Neural progenitor cell (in vitro differentiated cells): Measurements from ENCODE around the gene AQP1. TPM values are rescaled to one million over a fixed set of nuclear protein-coding genes. Genes with fewer than 3 reads are reported as not detected.
A peak's percentile ranks its signal among the peaks of the same experiment; 100 is the strongest.

Experiments used
- DNase-seq: peaks from one replicate; pipeline ENCODE4 v3.0.0-alpha.2; 2016; ENCODE audit warnings: low spot score
- H2AFZ ChIP-seq: fragments of 200-600 bp; sonication (generic); replicated peaks from 2 replicates; pipeline ENCODE4 v1.6.1; 2016; ENCODE audit warnings: antibody characterized with exemption
- H3F3A ChIP-seq: fragments of 200-600 bp; sonication (generic); 2 replicates; pipeline ENCODE4 v1.6.1; 2016; ENCODE audit warnings: antibody characterized with exemption, low read depth
- H3K27ac ChIP-seq: fragments of 200-600 bp; sonication (generic); 2 replicates; pipeline ENCODE4 v1.5.1; 2016; ENCODE audit warnings: mild to moderate bottlenecking
- H3K27me3 ChIP-seq: fragments of 200-600 bp; sonication (generic); 2 replicates; pipeline ENCODE4 v1.6.1; 2016; ENCODE audit warnings: mild to moderate bottlenecking, moderate library complexity
- H3K36me3 ChIP-seq: fragments of 200-600 bp; sonication (generic); 2 replicates; pipeline ENCODE4 v1.5.1; 2016
- H3K4me1 ChIP-seq: fragments of 200-600 bp; sonication (generic); 2 replicates; pipeline ENCODE4 v1.6.1; 2016; ENCODE audit warnings: mixed run types
- H3K4me2 ChIP-seq: fragments of 200-600 bp; sonication (generic); 2 replicates; pipeline ENCODE4 v1.6.1; 2016
- H3K4me3 ChIP-seq: fragments of 200-600 bp; sonication (generic); 2 replicates; pipeline ENCODE4 v1.5.1; 2016
- H3K79me2 ChIP-seq: fragments of 200-600 bp; sonication (generic); 2 replicates; pipeline ENCODE4 v1.6.1; 2016; ENCODE audit warnings: low read depth
- H3K9ac ChIP-seq: fragments of 200-600 bp; sonication (generic); 2 replicates; pipeline ENCODE4 v1.6.1; 2016
- H3K9me3 ChIP-seq: fragments of 200-600 bp; sonication (generic); 2 replicates; pipeline ENCODE4 v1.5.1; 2016; ENCODE audit warnings: low read depth
- H4K20me1 ChIP-seq: fragments of 200-600 bp; sonication (generic); 2 replicates; pipeline ENCODE4 v1.6.1; 2016; ENCODE audit warnings: low read depth
- H3K27ac Mint-ChIP-seq: 3 replicates; pipeline ENCODE4 v1.8.0; 2021; ENCODE audit warnings: mixed read lengths
- H3K27me3 Mint-ChIP-seq: 2 replicates; pipeline ENCODE4 v1.8.0; 2022; ENCODE audit warnings: low read depth, mild to moderate bottlenecking, inconsistent platforms, moderate library complexity, mixed read lengths; ENCODE audit not compliant: insufficient read depth
- H3K36me3 Mint-ChIP-seq: 3 replicates; pipeline ENCODE4 v1.8.0; 2021; ENCODE audit warnings: mixed read lengths
- H3K4me1 Mint-ChIP-seq: 3 replicates; pipeline ENCODE4 v1.8.0; 2021; ENCODE audit warnings: mixed read lengths
- H3K4me3 Mint-ChIP-seq: 3 replicates; pipeline ENCODE4 v1.8.0; 2021; ENCODE audit warnings: mild to moderate bottlenecking, moderate library complexity, mixed read lengths
- H3K9me3 Mint-ChIP-seq: 3 replicates; pipeline ENCODE4 v1.8.0; 2020; ENCODE audit warnings: mixed read lengths
- EZH2 ChIP-seq: fragments of 200-600 bp; sonication (generic); IDR thresholded peaks from 2 replicates; pipeline ENCODE4 v1.6.1; 2017; ENCODE audit warnings: antibody characterized with exemption, mild to moderate bottlenecking, moderate library complexity
- EZH2phosphoT487 ChIP-seq: fragments of 200-600 bp; sonication (generic); IDR thresholded peaks from 2 replicates; pipeline ENCODE4 v1.6.1; 2017; ENCODE audit warnings: antibody characterized with exemption
- total RNA-seq: library from RNA; depleted of rRNA; stranded (reverse); fragments of >200 nt; gene quantifications from 2 replicates; pipeline ENCODE4 v1.2.3, GENCODE V29; 2015; ENCODE audit warnings: low replicate concordance
- TF ChIP-seq, protein P1 (sequence below): fragments of 200-600 bp; sonication (generic); IDR thresholded peaks from 2 replicates; pipeline ENCODE4 v1.5.1; 2017; ENCODE audit warnings: antibody characterized with exemption, mild to moderate bottlenecking

The AQP1 gene
- total RNA-seq, 1 donor from 2014 or later: not detected

DNA sequence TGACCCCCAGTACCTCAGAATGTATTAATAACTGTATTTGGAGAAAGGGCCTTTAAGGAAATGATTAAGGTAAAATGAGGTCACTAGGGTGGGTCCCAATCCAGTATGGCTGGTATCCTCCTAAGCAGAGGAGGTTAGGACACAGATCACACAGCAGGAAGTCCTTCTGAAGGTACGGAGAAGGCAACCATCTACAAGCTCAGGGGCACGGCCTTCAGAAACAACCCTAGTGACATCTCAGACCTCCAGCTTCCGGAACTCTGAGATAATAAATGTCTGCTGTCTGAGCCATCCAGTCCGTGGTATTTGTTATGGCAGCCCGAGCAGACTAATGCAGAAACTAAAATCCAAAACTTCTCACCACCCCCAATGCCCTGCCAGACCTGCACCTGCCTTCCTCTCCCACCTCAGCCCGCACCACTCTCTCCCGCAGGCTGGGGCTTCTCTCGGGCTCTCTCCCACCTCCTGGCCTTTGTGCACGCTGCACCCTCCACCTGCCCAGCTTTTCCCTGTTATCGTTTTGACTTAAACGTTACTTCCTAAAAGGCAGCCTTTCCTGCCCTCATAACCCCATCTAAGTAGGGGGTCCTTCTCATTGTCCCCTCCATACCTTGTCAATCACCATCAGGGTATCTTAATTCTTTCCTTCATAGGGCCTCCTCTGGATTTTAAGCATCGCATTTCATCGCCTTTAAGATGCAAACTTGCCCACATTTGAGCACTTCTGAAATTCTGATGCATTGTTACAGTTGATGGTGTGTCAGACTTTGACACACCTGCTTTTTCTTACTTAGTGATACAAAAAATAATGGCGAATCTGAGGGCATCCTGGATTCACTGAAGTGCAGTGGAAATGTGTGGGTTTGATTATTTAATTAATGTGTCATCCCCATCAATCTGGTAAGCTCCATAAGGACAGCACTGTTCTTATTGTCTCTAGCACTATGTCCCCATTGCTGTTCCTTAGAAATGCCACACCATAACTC lies 32.2 kb upstream of the AQP1 start:
- no peak overlapping the region for H2AFZ ChIP-seq
- peak overlapping the region; percentile 53 for H3K4me2 ChIP-seq
- no peak overlapping the region for H3K9ac ChIP-seq
- no peaks in the 10 kb centered on the region for H3K27me3 ChIP-seq
- no peaks in the 10 kb centered on the region for H4K20me1 ChIP-seq
- Mint-ChIP-seq H3K4me1 (peaks cover 49% of the 10 kb centered on the region), H3K36me3 (peaks cover 6% of the 10 kb centered on the region), H3K4me3 (no peak overlapping the region), H3K27ac (peak overlapping the region; percentile 91), H3K9me3 (no peaks in the 10 kb centered on the region), H3K27me3 (peaks cover 12% of the 10 kb centered on the region)
- no peaks in the 10 kb centered on the region for H3K36me3 ChIP-seq
- H3K9me3 ChIP-seq: no peaks in the 10 kb centered on the region
- no peak overlapping the region for H3K27ac ChIP-seq
- no peak for TF ChIP-seq EZH2phosphoT487
- TF ChIP-seq, protein P1, sequence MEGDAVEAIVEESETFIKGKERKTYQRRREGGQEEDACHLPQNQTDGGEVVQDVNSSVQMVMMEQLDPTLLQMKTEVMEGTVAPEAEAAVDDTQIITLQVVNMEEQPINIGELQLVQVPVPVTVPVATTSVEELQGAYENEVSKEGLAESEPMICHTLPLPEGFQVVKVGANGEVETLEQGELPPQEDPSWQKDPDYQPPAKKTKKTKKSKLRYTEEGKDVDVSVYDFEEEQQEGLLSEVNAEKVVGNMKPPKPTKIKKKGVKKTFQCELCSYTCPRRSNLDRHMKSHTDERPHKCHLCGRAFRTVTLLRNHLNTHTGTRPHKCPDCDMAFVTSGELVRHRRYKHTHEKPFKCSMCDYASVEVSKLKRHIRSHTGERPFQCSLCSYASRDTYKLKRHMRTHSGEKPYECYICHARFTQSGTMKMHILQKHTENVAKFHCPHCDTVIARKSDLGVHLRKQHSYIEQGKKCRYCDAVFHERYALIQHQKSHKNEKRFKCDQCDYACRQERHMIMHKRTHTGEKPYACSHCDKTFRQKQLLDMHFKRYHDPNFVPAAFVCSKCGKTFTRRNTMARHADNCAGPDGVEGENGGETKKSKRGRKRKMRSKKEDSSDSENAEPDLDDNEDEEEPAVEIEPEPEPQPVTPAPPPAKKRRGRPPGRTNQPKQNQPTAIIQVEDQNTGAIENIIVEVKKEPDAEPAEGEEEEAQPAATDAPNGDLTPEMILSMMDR: no peak
- TF ChIP-seq EZH2: no peak
- DNase-seq: peak; percentile 32
- peaks cover 41% of the 10 kb centered on the region for H3K4me1 ChIP-seq
- no peaks in the 10 kb centered on the region for H3K79me2 ChIP-seq
- H3F3A ChIP-seq: peaks cover 23% of the 10 kb centered on the region
- no peak overlapping the region for H3K4me3 ChIP-seq

DNA sequence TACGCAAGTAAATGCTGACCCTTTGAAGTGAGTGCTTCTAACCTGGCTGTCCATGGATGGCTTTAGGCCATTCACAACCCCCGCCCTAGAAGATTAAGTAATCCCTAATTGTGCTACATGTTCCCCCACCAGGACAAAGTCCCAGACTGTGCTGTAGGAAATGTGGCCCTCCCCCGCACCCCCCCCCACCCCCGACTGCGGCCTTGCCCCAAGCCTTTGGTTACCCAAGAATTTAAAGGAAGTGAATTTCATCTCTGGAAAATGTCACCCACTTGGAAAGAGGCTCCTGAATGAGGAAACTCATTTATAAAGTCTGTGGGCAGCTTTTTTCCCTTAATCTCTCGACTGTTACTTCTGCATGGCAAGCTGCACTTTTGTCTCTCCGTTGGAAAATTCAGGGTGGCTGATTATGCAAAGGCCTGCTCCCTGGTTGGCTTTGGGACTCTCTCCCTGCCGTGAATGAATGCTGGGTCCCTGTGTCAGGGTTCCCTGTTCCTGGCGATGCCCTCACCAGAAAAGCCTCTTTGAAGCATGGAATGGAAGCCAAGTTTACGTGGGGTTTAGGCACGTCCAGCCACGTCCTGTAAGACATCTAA lies 31.4 kb upstream of the AQP1 start:
- no peak overlapping the region for H3K4me3 Mint-ChIP-seq
- no peaks in the 10 kb centered on the region for H3K9me3 Mint-ChIP-seq
- H3K27ac ChIP-seq: no peak overlapping the region
- peaks cover 4% of the 10 kb centered on the region for H3K36me3 Mint-ChIP-seq
- no peaks in the 10 kb centered on the region for H3K36me3 ChIP-seq
- peaks cover 14% of the 10 kb centered on the region for H3K27me3 Mint-ChIP-seq
- H3K4me1 Mint-ChIP-seq: peaks cover 55% of the 10 kb centered on the region
- no peak overlapping the region for H2AFZ ChIP-seq
- no peak overlapping the region for H3K27ac Mint-ChIP-seq
- H3K27me3 ChIP-seq: no peaks in the 10 kb centered on the region
- TF ChIP-seq EZH2phosphoT487: no peak
- TF ChIP-seq EZH2: no peak
- TF ChIP-seq, protein P1: no peak
- DNase-seq: no peak
- H3K4me2 ChIP-seq: peak overlapping the region; percentile 53
- H3K9me3 ChIP-seq: no peaks in the 10 kb centered on the region
- no peak overlapping the region for H3K9ac ChIP-seq
- peaks cover 41% of the 10 kb centered on the region for H3K4me1 ChIP-seq
- peaks cover 23% of the 10 kb centered on the region for H3F3A ChIP-seq
- H4K20me1 ChIP-seq: no peaks in the 10 kb centered on the region
- H3K4me3 ChIP-seq: no peak overlapping the region
- H3K79me2 ChIP-seq: no peaks in the 10 kb centered on the region

DNA sequence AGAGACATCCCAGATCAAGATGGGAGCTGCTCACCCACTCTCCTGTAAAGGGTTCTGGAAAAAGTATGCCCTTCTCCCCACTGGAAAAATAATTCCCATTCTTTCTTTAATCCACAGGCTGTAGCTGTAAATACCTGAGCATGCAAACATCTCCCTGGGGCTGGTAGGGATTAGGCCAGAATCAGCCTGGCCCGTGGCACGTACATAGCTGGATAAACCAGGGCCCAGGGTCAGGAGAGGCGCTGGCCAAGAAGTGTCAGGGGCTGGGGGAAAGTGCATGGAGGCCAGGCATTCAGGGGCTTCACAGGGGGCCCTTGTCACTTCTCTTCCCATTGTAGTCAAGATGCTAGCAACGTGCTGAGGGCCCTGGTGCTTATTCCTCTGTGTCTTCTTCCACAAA lies 30.7 kb upstream of the AQP1 start:
- Histone ChIP-seq H3K36me3 (no peaks in the 10 kb centered on the region), H3K27ac (no peak overlapping the region), H3K4me2 (peak overlapping the region; percentile 53), H2AFZ (no peak overlapping the region), H3F3A (peaks cover 23% of the 10 kb centered on the region), H3K9me3 (no peaks in the 10 kb centered on the region), H3K9ac (no peak overlapping the region), H3K4me1 (peaks cover 41% of the 10 kb centered on the region), H4K20me1 (no peaks in the 10 kb centered on the region), H3K4me3 (no peak overlapping the region), H3K79me2 (no peaks in the 10 kb centered on the region), H3K27me3 (no peaks in the 10 kb centered on the region)
- TF ChIP-seq EZH2phosphoT487: no peak
- H3K9me3 Mint-ChIP-seq: no peaks in the 10 kb centered on the region
- peaks cover 14% of the 10 kb centered on the region for H3K27me3 Mint-ChIP-seq
- H3K36me3 Mint-ChIP-seq: peaks cover 2% of the 10 kb centered on the region
- H3K27ac Mint-ChIP-seq: peak overlapping the region; percentile 55
- H3K4me3 Mint-ChIP-seq: no peak overlapping the region
- peaks cover 55% of the 10 kb centered on the region for H3K4me1 Mint-ChIP-seq
- peak; percentile 54 for DNase-seq
